ENCODE results near the gene ITPR1. TPM values are rescaled to one million over a fixed set of nuclear protein-coding genes. Genes with fewer than 3 reads are reported as not detected.

The ITPR1 gene
- total RNA-seq, 2 donors from 2014 or later: 8.9 to 21.2 TPM

DNA sequence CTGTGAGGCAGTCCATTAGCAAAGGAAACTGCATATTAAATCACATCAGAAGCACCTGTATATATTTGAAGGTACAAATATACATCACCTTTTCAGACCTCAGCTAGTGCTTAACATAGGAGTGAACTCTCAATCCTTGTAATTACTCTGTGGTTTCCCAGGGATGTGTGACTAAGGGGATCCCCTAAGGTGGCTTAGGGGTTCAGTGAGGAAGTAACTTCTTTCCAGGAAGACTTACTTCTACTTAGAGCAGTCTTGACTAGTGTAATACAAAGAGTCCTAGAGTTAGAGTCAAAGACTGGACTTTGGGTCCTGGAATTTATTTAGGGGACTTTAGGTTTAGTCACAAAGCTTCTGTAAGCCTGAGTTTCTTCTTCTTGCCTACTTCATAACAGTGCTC lies 17.3 kb upstream of the ITPR1 start:
- intact Hi-C loops (cut with DNase I, micrococcal nuclease): no loop called here
- ATAC-seq (no peak), DNase-seq (no peak)

DNA sequence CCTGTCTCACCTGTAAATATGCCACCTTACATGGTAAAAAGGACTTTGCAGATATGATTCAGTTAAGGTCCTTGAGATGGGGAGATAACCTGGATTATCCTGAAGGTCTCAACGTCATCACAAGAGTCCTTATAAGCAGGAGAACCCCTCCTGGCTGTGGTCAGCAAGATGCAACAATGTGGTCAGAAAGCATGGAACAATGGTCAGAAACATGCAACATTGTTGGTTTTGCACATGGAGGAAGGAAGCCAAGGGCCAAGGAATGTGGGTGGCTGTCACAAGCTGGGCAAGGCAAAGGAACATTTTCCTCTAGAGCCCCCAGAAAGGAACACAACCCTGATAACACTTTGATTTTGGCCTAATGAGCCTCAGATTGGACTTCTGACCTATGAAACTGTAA lies 16.7 kb upstream of the ITPR1 start:
- intact Hi-C loops (cut with DNase I, micrococcal nuclease): no loop called here
- ATAC-seq: no peak
- DNase-seq: no peak

DNA sequence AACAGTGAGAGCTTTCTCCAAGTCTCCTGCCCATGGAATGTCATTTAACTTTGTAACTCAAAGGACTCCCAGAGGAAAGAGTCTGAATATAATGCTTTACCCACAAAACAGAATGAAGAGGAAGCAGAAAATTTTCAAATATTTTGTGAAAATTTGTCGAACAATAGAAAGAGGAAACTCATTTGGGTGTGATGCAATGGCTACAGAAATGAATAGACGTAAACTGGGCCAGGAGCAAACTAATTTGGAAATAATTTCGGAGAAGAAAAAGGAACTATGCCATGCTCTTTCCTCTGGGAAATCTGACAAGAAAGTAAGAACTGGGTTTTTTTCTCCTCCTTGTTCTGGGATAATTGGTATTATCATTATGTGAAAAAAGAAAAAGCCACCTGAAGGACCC lies 14.9 kb upstream of the ITPR1 start:
- DNase-seq (no peak), ATAC-seq (no peak)
- intact Hi-C loops (cut with DNase I, micrococcal nuclease): no loop called here

DNA sequence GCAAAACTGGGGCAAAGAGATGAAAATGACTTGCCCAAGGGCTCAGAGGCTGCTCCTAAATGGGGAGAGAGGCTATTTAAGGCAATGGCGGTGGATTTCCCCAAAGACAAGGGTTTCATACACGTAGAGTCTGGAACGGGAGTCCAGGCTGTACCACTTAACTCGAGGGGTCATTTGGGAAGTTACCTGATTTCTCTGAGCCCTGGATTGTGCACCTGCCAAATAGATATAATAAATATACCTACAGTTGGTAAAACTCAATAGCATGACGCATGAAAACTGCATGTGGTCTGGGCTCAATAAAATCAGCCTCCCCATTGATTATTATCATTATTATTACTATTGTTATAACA lies 1.3 kb upstream of the ITPR1 start:
- intact Hi-C loops (cut with DNase I, micrococcal nuclease): no loop called here
- DNase-seq (no peak), ATAC-seq (no peak)

DNA sequence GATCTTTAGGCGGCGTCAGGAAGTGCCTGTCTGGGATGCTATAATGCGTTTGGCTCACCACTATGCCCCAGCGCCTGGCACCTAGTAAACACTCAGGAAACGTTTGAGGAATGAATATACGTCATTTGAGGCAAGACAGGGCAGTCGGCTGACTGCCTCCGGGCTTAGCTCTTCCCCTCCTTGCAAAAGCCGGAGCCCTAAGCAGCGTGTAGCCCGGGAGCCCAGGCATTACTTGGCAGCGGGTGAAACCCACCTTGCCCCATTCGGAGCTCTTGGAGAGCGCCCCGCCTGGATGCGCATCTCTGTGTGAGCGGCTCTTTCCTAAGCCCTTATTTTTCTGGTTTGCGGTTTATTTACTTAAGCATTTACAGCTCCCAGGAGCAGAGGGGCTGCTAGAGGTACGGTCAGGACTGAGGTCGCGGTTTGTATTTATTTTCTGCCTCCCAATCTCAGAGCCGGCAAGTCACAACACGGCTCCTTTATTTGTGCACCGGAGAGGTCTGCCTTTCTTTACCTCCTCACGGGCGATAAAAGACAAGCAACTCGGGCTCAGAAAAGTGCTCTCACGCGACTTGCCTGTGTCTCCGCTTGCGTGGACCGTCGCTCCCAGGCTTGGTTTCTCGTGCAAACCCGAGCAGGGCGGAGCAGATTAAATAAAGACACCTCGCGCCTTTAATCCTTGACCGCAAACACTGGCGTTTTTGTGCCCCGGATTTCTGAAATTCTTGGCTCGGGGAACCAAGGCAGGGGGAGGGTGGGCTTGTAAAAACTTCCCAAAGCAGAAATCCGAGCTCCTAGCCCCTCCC lies 737 bp upstream of the ITPR1 start:
- intact Hi-C loops (cut with DNase I, micrococcal nuclease): no loop called here
- ATAC-seq (peak; percentile 58), DNase-seq (peak; percentile 57 to 70)

DNA sequence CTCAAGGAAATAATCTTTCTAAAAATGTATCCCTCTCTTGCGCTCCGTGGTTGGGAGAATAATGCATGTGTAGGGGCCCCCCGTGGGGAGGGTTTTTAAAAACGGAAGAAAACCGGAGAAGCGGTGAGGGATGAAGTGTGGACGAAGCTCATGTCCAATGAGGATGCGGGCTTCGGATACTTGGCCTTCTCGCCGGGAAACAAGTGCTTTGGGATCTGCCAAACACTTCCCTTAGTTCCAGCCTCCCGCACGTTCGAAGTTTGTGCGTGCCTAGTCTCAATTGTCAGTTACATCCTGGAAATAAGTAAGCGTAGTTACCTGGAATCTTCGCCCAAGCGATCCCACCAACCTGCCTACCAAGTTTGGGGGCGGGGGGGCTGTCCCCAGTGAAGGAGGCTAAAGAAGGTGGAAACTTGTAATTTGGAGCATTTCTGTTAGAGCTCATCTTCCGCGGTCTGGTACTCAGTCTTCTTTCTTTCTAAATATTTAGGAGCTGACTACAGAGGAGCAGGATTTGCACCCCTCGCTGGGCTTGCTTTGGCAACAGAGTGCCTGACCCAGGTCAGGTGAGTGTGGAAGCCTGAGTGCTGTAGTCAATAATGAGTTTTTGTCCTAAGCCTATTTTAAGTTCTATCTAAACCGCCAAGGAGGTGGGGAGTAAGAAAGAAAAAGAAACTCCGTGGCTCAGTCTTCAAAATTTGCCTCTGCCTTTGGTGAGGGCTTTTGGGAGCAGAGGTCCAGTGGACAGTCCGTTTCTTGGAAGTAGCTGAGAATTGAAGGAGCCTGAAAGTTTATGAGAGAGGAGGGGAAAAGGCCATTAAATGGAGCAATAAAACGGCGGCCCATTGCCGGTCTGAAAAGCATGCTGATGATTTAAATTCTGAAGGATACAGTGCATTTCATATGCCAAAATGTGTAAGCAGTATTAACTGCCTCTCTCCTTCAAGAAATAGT lies 1.1 kb downstream of the ITPR1 start:
- ATAC-seq (no peak), DNase-seq (peak; percentile 29 to 35)
- intact Hi-C loops (cut with DNase I, micrococcal nuclease): no loop called here

DNA sequence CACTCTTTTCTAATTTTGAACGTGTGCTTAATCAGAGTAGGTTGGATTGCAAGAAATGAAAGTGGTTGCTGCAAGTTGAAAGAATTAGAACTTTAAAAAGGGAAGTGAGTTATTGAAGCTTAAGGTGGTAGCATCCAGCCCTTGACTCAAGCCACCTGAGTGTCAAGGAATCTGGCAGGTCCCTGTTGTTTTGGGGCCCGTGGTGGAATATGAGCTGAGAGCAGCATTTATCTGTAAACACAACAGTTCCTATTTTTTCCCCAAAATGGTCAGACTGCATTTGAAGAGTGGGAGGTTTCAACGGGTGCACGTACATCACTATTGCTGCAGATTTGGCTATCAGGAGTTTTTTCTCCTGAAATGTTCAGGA lies 1.7 kb downstream of the ITPR1 start:
- DNase-seq (no peak), ATAC-seq (no peak)
- intact Hi-C loops (cut with DNase I, micrococcal nuclease): no loop called here

DNA sequence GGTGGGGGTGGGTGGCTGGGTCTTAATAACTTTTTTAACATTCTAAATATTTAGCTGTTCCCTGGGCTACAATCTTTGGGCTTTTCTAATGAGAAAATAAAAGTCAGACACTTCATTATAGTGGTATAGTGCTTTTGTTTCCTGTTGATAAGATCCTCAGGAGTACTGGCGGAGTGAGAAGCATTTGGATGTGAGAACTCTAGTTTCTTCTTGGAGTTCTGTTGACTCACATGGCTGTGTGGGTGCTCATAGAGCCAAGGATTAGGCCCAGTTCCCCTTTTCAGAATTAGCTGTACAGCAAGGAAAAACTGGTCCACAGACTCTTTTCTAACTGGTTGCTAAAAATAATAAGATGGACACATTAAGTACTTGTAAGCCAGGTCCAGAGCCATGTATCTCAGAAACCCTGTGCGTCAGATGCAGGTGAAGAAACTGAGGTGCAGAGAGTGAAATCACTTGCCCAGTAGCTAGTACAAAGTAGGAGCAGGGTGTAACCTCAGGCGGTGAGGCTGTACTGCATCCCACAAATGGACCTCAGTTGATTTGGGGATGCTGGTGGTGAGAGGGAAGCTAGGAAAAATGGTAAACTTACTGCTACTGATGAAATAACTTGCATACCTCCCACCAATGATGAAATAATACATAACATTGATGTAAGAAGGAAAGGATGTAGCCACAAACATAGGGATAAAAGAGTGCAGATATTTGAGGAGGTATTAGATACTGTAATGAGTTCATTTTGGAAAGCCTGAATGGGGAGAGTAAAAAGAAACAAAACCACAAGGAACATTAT lies 2.3 kb downstream of the ITPR1 start:
- intact Hi-C loops (cut with DNase I, micrococcal nuclease): no loop called here
- DNase-seq (no peak), ATAC-seq (no peak)

DNA sequence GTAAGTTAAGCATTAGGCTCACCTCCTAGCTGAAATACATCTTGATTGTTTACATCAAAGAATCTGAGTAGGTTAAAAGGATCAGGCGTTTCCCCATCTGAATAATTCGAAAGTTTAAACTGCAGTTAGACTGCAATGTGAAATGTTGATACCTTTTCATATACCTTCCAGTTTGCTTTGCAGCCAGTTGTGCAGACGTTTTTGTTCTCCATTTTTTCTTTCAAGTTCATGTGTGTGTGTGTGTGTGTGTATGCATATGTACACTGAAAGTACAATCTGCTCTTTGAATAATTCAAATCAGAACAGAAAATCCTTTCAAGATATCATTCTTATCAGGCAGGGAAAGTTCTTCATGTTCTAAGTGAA lies 2.9 kb downstream of the ITPR1 start:
- ATAC-seq: no peak
- no peak for DNase-seq
- intact Hi-C loops (cut with DNase I, micrococcal nuclease): no loop called here

DNA sequence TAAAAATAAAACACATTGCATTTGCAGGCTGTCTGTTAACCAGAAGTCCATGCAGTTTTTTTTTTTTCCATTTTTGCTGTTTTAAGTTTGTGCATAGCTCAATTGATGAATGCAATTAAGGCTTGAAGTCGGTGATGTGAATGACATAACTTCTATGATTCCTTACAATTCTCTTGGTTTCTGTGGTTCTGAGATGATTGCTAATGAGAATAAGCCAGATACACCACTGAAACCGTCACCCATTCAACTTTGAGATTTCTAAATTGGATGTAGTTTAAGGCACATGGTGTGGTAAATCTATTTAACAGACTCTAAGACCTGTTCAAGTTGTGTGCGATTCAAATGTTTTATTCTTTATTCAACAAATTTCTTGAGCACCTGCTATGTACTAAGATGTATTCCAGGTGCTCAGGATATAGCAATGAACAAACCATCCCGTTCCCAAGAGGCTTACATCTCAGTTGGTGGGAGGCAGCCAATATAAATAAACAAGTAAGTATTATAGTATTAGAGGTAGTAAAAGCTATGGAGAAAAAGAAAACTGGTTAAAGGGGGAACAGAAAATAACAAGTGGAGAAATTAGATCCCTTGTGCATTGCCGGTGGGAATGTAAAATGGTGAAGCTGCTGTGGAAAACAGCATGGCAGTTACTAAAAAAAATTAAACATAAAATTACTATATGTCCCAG lies 4.0 kb downstream of the ITPR1 start:
- intact Hi-C loops (cut with DNase I, micrococcal nuclease): no loop called here
- ATAC-seq (no peak), DNase-seq (no peak)

DNA sequence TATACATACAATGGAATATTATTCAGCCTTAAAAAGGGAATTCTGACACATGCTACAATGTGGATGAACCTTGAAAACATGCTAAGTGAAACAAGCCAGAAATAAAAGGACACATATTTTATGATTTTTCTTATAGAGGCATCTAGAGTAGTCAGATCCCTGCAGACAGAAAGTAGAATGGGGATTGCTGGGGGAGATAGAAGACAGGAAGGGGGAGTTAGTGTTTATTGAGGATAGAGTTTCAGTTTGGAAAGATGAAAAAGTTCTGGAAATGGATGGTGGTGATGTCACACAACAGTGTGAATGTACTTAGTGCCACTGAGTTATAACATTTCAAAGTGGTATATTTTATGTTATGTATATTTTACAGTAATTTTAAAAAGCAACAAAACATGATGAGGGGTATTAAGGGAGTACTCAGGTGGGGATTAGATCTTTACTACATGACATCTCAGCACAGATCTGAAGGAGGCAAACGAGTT lies 4.7 kb downstream of the ITPR1 start:
- DNase-seq (no peak), ATAC-seq (no peak)
- intact Hi-C loops (cut with DNase I, micrococcal nuclease): no loop called here

DNA sequence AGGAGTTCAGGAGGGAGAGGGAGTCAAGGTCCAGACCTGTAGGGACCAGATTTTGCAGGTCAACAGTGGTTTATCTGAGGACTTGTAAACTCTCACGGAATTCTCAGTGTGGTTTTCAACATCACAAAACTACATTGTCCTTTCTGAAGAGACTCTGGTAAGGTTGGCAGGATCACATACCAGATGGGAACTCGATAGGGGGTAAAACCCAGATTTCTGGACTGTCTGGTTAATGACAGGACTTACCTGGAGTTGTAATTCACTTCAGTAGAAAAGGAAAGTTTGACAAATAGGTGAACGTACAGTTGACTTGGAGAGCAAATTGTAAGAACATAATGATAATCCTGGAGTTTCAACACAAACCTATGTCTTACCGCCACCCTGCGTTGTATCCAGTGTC lies 5.3 kb downstream of the ITPR1 start:
- intact Hi-C loops (cut with DNase I, micrococcal nuclease): no loop called here
- DNase-seq (no peak), ATAC-seq (no peak)

DNA sequence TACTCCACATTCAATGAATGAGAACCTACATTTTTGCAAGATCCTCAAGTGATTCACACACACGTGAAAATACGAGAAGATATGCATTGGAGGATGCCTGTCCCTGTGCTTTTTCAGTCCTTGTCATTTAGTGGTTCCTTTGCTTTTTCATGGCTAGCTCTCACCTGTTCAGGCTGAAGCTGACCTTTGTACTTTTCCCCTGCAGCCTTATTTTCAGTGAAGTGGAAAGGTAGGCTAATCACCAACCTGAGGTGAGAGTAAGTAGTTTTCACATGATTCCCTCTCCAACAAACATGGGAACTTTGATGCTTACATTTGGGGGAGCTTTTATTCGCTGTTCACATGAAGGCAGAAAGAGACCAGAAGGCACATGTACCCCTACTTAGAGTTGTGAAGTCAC lies 8.3 kb downstream of the ITPR1 start:
- intact Hi-C loops (cut with DNase I, micrococcal nuclease): no loop called here
- peak; percentile 75 for ATAC-seq
- DNase-seq: no peak

DNA sequence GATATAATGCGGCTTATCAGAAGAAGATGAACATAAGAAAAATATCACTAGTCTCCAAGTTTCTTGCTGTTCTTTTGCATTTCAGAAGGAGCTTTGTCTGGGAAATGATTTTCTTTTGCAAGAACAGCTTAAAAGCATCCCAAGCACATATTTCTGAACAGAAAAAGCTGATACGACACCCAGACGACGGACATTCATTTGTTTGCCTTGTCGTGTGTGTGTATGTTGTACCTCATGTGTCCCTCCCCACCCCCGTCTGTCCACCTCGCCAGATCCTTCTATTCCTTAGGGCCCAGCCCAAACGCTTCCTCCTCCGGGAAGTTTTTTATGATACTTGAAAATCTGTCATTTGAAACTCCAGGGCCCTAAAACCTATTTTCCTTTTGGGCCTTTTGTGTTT lies 8.8 kb downstream of the ITPR1 start:
- ATAC-seq: peak; percentile 66
- intact Hi-C loops (cut with DNase I, micrococcal nuclease): no loop called here
- peak in 1 of 2 donors; percentile 24 for DNase-seq

DNA sequence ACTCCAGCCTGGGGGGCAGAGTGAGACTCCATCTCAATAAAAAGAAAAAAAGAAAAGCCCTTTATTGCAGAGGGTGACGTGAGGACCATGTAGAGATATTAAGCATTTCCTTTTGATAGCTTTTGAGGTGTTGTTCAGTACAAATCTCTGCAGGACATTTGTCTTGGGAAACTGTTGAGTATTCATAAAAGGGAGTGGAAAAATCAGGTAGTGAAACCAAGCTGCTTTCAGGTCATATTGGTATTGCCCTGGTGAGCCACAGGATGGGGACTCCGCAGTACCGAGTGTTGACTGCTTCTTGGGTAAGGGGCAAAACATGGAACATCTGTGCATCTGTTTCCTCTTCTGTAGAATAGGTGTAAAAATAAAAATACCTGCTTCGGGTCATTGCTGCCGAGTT lies 9.9 kb downstream of the ITPR1 start:
- ATAC-seq (no peak), DNase-seq (no peak)
- intact Hi-C loops (cut with DNase I, micrococcal nuclease): no loop called here

DNA sequence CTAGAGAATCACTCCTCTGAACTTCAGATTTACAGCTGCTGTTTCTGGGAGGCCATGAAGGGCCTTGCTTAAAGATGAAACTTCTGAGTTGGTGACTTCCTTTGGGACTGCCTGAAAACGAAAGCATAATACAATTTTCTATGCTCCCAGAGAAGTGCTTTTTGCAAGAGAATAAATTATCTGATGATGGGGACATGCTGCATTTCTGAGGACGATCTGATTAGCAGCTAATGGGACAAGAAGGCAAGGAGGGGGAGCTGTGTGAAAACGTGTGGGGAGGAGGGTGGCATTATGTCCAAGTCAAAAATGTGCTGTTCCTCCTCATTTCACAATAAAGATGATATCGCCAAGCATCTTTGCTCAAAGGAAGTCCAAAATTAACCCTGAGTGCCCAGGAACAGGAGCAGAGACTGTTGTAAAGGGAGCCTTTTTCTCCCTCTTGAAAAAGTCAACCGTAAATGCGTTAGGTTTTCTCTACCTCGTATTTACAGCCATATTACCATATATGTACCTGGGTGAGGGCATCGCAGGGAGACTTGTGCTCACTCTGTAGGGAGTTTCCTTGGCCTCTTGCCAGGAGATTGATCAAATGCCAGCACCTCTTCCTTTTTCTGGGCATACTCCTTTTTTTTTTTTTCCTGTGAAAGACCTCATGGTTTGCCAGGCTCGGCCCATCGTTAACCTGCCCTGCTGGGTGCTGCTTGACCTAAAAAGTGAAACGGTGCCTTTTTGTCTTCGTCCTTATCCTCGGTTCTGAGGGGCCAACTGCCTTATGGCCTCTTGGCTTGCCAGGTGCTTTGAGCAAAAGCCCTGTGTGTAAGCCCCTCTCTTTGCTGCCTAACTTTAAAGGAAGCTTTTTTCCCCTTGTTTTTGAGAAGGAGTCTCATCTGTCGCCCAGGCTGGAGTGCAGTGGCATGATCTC lies 11.5 kb downstream of the ITPR1 start:
- peak; percentile 71 to 72 for DNase-seq
- ATAC-seq: peak; percentile 88
- intact Hi-C loops (cut with DNase I, micrococcal nuclease): no loop called here

DNA sequence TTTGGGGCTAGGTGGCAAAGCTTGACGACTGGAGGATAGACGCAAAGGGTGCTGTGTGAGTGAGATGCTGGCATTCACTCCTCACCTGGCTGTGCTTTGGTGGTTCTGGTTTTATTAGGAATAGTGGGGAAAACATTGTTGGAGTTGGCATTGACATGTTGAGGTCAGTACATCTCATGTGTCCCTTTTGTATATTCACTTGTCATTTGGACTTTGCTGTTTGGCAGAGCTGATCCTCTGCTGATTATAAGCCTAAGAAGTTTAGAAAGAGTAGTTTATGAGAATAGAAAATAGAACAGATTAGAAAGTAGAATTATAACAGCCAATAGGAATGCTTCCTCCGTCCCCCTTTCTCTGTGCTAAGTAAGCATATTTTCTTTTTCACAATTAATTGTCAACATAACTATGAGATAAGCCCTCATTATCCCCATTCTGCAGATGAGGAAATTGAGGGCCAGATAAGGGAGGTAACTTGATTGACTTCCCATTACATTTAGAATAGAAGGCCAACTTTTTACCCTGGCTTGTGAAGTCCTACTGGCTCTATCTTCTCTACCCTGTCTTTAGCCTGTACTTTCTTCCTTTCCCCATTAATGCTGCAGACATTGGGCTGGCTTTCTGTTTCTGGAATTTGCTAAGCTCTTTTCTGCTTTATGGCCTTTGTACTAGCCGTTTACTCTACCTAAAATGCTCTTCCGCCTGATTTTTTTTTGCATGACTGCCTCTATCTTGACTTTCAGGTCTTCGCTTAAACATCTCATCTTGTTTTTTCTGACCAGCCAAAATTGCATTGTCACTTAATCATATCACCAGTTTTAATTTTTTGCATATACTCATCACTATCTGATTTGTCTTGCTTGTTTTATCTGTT lies 12.8 kb downstream of the ITPR1 start:
- intact Hi-C loops (cut with DNase I, micrococcal nuclease): no loop called here
- DNase-seq: no peak
- ATAC-seq: no peak
